Left ventricle myocardium inferior (tissue), 1 donor: ENCODE data around the gene EIF4G1. TPM values are rescaled to one million over a fixed set of nuclear protein-coding genes. Genes with fewer than 3 reads are reported as not detected.
"Not testable (repeated sequence)": the region's sequence is repeated elsewhere in the genome, so short reads cannot be mapped to it uniquely, and the experiment has no call there.

Source experiments
- DNase-seq: peaks from one replicate; pipeline ENCODE4 v3.0.0-alpha.2; 2020
- H3K27ac ChIP-seq: fragments of 200-600 bp; replicated peaks from 2 replicates; pipeline ENCODE4 v1.8.0; 2021
- H3K27me3 ChIP-seq: fragments of 200-600 bp; 2 replicates; pipeline ENCODE4 v1.8.0; 2021; ENCODE audit warnings: low read depth
- H3K36me3 ChIP-seq: fragments of 200-600 bp; 2 replicates; pipeline ENCODE4 v1.8.0; 2021
- H3K4me1 ChIP-seq: fragments of 200-600 bp; 2 replicates; pipeline ENCODE4 v1.8.0; 2021
- H3K4me3 ChIP-seq: fragments of 200-600 bp; 2 replicates; pipeline ENCODE4 v1.8.0; 2021; ENCODE audit warnings: mild to moderate bottlenecking, moderate library complexity
- H3K9me3 ChIP-seq: fragments of 200-600 bp; replicated peaks from 2 replicates; pipeline ENCODE4 v1.8.0; 2021
- CTCF ChIP-seq: fragments of 200-600 bp; IDR thresholded peaks from 2 replicates; pipeline ENCODE4 v1.8.0; 2021; ENCODE audit warnings: antibody characterized with exemption, mild to moderate bottlenecking, borderline replicate concordance
- intact Hi-C: fragments of 100-400 bp; cut with micrococcal nuclease; formaldehyde crosslinking; loops from one replicate; pipeline ENCODE4 v1.11.0; 2022
- total RNA-seq: library from RNA; stranded (reverse); fragmentation: NEBNext Ultra II Directional; extraction: Animal tissue kit (Norgen Biotek cat#: 25700); gene quantifications from one replicate; pipeline ENCODE4 v1.2.1, GENCODE V29; 2021
- donor health status: DM: no; HTN: yes; CAD: no; lungs with severe emphysema.

The EIF4G1 gene
- total RNA-seq, 1 donor from 2014 or later, result 224 TPM

- no peaks in the 10 kb centered on the region for H3K27me3 ChIP-seq
- no peaks in the 10 kb centered on the region for H3K9me3 ChIP-seq
- H3K36me3 ChIP-seq, result peaks cover 42% of the 10 kb centered on the region
- DNase-seq, result no peak
- peaks cover 54% of the 10 kb centered on the region for H3K4me1 ChIP-seq
- peak overlapping the region; percentile 97 for H3K27ac ChIP-seq
- intact Hi-C loops, result no loop called here
- TF ChIP-seq CTCF, result no peak
- peak overlapping the region; percentile 88 for H3K4me3 ChIP-seq
Observed at GRCh38 chr3:184339001-184339400, 24.6 kb downstream of the EIF4G1 start.

- not testable (repeated sequence) for DNase-seq
Observed at GRCh38 chr3:184339451-184340135, 25.2 kb downstream of the EIF4G1 start.

GRCh38 chr3:184341925-184342324 is 27.5 kb downstream of the EIF4G1 start:
- no peak for DNase-seq

More at GRCh38 chr3:184339451-184340135, 25.2 kb downstream of the EIF4G1 start:
- intact Hi-C loops, H3K4me3 ChIP-seq, H3K27me3 ChIP-seq, H3K9me3 ChIP-seq: not testable (repeated sequence)
- H3K4me1 ChIP-seq, result peaks cover 53% of the 10 kb centered on the region
- peaks cover 42% of the 10 kb centered on the region for H3K36me3 ChIP-seq
- peak overlapping the region; percentile 97 for H3K27ac ChIP-seq

GRCh38 chr3:184343200-184343876 is 28.9 kb downstream of the EIF4G1 start:
- Histone ChIP-seq H3K4me3 (no peak overlapping the region), H3K9me3 (no peaks in the 10 kb centered on the region), H3K27ac (no peak overlapping the region), H3K27me3 (no peaks in the 10 kb centered on the region), H3K36me3 (peaks cover 42% of the 10 kb centered on the region), H3K4me1 (peaks cover 32% of the 10 kb centered on the region)
- intact Hi-C loops, result no loop called here
- TF ChIP-seq CTCF, result no peak
- no peak for DNase-seq

More at GRCh38 chr3:184341925-184342324, 27.5 kb downstream of the EIF4G1 start:
- Histone ChIP-seq H3K4me1 (peaks cover 42% of the 10 kb centered on the region), H3K27ac (no peak overlapping the region), H3K36me3 (peaks cover 42% of the 10 kb centered on the region), H3K9me3 (no peaks in the 10 kb centered on the region), H3K4me3 (no peak overlapping the region), H3K27me3 (no peaks in the 10 kb centered on the region)
- intact Hi-C loops, result no loop called here
- TF ChIP-seq CTCF, result no peak

- Histone ChIP-seq H3K9me3 (no peaks in the 10 kb centered on the region), H3K36me3 (peaks cover 42% of the 10 kb centered on the region), H3K4me3 (no peak overlapping the region), H3K27me3 (no peaks in the 10 kb centered on the region), H3K27ac (peak overlapping the region; percentile 61), H3K4me1 (peaks cover 18% of the 10 kb centered on the region)
- DNase-seq, result no peak
- intact Hi-C loops, result no loop called here
- no peak for TF ChIP-seq CTCF
Observed at GRCh38 chr3:184344579-184345316, 30.3 kb downstream of the EIF4G1 start.
